Activated CD4-positive, alpha-beta T cell treated with anti-CD3 and anti-CD28 coated beads, Interleukin-2, amount 50 U/mL, for 48 hours (primary cell): Measurements from ENCODE around the gene LPIN1.
"Not testable (repeated sequence)": the region's sequence is repeated elsewhere in the genome, so short reads cannot be mapped to it uniquely, and the experiment has no call there.

Source experiments
- DNase-seq, 2 experiments: peaks; one replicate each; pipeline ENCODE4 v3.0.0-alpha.2; 2020

LPIN1 gene

DNA sequence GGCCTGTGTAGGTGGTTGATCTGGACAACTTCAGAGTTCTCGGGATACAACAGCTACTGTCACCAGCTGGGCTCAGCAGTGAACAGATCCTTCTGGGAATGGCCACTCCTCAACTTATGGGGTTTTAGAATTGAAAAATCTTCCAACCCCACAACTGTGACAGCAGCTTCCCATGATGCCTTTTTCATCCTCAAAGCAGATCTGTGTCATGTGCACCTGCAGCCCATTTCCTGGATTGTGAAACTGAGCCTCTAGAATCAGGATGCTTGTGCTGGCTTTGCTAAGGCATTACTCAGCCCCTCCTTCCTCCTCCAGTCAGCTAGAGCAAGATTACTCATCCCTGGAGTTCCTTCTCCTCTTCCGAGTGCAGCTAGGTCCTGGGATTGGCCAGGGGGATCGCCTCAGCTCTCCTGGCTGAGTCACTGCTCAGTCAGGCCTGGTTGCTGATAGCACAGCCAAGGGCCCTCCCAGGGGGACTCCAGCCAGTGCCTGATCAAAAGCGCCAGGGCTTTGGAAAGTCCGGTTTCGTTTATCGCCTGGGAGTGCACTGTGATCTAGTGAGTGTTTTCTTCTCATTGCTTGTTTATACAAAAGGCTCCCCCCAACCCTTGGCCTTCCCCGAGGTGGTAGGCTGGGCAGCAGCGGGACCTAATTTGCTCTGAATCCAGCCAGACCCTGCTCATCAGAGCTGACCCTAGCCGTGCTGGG is 2.4 kb upstream of the LPIN1 start:
- DNase-seq: peak; percentile 83 to 88

DNA sequence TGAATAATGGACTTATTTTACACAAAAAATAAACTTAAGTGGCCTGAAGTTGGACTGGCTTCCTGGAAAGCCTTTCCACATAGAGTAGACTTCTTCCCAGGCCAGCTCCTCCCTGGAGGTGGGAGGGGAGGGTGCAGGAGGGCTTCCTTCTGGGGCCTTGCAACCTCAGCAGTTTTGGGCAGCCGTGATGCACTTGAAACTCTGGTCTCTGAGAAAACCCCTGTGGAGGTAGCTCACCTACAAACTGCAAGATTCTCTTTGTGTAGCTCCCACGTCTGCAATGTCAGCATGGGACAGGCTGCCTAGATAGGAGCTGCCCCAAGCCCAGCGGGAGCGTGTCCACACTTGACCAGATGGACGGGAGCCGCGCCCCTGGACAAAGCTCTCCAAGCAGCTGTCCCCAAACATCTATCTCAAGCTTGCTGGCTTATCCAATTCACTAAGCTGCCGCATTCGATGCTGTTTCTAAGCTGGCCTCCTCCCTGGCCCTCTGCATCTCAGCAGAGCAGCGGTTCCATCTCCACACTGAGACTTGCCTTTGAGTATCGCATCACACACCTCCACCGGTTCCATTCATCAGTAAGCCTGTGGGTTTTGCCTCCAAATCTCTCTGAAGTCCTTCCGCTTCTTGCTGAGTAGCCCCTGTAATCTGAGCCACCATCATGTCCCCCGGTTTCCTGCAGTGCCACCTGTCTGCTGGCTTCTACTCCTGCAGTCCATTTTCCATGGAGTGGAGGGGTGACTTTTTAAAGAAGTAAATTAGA is 1.6 kb upstream of the LPIN1 start:
- DNase-seq: peak in 1 of 2 experiments; percentile 27

DNA sequence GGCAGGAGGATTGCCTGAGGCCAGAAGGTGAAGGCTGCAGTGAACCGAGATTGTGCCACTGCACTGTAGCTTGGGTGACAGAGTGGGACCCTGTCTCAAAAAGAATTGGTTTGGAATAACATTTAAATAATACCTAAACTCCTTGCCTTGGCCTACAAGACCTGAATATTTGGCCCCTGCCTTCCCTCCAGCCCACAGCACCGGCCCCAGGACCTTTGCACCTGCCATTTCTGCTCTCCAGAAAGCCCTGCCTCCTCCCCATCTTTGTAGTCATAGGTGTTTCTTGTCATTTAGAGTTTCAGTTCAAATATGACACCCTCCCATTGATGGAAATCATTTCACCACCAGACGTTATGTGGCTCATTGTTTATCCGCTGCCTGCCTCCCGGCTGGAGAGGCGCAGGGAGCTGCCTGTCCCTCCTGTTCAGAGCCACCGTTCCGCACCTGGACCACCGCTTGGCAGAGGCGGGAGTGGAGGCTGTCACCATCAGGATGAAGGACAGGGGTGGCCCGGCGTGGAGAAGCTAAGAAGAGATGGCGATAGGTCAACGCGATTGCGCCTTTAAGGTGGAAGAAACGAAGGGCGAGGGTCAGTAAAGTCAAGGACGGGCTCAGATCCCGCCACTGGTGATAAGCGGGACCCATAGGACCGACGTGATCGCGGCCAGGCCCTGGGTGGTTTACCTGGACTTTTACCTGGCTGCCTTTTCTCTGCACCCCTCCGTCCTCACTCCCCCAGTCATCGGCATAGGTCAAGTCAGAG is 638 bp upstream of the LPIN1 start:
- DNase-seq: peak in 1 of 2 experiments; percentile 15

DNA sequence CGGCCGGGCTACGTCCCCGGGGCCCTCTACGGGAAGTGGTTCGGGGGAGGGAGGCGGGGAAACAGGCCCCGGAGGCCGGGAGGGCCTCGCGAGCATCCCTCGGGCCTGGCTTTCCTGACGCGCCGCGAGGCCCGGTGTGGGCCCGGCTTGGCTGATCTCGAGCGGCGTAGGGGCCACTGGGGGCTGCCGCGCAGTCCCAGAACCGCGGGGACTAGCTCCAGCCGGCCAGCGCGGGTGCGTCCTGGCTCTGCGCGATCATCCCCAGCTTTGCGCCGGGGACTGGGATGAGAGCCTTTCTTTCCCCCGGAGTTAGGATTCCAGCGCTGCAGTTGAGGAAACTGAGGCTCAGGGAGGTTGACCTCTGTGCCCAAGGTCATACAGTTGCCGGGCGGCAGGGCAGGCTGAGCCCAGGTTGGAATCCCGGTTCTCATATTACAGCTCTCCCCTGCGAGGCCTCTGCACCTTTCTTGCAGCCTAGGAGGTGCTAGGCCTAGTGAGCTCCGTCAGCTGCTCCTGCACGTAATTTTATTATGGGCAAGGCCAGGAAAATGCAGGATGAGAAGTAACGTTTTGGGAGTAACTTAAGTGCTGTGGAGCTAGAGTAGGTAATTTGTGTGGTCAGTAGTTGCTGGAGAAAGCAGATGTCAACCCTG is 501 bp downstream of the LPIN1 start:
- DNase-seq: peak in 1 of 2 experiments; percentile 42

DNA sequence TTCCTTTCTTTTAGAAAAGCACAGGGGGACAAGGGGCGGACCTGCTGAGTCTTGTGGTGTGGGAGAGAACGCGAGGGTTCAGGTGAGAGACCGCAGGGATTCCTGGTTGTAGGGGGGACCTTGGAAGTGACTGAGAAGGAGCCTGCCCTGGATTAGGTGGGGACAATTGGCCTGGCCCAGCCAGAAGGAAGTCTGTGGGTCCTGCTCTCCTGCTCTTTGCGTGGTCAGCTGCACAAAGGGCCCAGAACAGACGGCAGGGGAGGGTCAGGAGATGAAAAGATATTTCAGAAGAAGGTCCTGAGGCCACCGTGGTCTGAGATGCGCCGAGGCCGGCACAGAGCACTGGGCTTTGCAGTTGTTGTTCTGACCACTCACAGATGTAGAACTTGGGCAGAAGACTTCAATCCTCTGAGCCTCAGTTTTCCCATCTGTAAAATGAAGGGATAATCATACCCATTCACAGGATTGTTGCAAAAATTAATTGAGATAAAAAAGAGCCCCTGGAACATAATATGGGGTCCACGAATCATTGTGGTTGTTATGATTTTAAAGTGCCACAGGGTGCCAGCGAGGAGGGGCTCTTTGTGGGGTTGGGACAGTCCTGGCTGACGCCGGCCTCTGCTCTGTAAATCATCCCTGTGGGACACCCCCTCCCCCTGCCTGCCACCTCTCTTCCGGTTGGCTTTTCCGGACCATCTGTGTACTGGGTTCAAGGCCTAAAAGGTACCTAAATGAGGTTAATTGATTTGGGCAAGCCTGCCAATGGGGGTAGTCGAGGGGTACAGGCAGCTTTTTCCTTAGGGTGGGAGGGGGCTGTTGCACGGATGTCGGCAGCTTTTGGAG is 1.8 kb downstream of the LPIN1 start:
- DNase-seq: peak in 1 of 2 experiments; percentile 43

DNA sequence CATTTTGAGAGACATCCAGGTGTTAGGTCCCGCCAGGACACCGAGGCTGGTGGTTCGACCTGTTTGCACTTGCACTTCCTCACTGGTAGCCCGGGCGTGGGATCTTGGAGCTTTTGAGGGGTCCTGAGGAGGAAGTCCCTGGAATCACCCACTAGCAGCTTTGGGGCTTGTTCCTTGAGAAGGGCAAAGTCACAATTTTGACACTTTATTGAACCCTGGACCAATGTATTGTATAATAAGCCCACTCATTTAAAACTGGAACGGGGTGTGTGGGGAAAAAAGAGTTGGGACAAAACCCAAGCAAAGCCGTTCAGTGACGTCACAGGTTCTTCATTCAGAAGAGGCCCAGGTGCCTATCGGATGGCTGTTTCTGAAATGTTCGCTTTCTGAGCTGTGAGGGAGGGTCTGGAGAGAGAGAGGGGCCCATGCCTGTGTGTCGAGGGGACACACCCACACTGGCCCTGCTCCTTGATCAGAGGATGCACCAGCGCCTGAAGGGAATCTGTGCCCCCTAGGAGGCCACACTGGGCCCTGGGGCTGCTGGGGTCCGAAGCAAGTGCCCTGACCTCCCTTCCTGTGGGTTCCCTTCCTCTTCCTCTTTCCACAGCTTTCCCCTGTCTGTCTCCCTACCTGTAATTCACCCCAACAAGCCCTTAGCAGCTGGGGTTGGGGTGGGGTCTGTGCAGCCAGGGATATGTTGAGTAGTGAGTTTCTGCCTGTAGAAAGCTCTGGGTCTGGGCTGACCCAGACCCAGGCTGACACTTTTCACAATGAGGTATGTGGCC is 2.6 kb downstream of the LPIN1 start:
- DNase-seq: peak in 1 of 2 experiments; percentile 8

DNA sequence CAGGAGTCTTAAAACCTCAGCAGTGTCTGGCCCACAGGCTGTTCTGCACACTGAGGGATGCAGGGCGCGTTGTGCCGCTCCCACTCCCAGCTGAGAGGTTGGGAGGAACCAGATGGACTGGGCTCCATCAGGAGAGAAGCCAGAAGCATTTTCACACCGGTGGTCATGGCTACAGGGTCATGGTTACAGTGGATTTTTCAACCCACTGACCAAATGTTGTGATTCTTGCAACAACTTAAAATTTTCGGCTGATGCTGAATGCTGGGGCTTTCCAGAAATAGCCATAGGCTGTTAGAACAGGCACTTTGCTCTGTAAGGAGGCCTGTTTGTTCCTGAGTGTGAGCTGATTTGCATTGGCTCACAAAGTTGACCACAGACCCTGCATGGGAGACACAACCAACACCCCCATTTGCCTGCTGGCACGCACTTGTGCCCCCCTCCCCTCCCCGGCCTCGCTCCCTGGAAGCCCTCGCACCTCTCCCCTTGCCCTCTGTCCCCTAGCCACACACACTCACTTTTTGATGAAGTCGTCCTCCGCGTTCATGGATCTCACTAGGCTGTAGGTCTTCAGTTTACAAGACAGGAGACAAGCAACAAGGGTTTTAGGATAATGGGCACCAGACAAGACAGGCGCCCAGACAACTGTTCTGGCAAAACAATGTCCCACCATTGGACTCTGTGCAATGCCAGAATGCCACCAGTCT is 3.4 kb downstream of the LPIN1 start:
- DNase-seq: peak in 1 of 2 experiments; percentile 16

DNA sequence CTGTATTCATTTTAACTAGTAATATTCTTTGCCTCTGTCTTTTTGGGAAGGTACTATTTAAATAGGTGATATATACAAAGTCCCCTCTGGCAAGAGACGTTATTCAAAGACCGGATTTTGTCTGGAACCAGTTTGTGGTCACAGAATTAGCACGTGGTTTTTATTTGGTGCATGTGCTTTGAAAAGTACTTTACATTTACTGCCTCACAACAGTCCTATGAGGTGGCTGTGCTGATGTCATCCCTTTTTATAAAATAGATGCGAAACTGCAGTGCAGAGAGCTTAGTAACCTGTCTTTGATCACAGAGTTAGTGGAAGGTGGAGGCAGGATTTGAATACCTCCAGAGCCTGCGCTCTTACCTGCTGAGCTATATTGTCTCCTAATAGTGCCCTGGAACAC is 4.0 kb downstream of the LPIN1 start:
- DNase-seq: peak in 1 of 2 experiments; percentile 31

DNA sequence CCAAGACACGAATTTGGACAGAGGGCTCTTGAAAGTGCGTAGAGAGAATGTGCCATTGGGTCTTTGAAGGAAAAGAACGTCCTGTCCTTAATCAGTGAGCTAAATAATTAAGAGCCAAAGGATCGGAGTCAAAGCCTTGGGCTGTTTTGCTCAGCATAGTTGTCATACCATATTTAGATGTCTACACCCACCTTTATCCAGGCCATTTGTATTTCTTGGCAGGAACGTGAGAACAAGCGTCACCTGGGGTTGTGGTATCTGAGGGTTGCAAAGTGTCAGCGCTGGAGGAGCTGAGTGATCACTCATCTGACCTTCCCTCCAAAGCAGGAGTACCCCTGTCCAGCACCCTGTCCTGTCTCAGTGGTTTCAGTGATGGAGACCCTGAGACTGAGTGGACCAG is 4.5 kb downstream of the LPIN1 start:
- peak in 1 of 2 experiments; percentile 31 for DNase-seq

DNA sequence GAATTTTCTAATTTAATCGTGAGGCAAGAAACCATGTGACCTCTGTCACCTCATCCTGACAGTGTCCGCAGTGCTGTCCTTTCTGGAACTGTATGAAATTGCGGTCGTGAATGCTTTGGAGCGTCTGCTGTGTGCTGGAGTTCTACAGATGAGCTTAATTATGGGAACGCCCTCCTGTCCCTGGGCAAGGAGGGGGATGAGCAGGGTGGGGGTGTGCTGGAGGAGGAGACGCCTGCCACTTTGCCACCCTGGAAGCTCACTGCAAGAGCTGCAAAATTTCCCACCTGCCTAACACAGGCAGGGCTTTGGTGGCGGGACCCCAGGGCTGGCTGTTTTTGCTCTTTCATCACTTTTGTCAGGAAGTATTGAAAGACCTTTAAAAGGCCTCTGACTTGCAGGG is 6.5 kb downstream of the LPIN1 start:
- no peak for DNase-seq

DNA sequence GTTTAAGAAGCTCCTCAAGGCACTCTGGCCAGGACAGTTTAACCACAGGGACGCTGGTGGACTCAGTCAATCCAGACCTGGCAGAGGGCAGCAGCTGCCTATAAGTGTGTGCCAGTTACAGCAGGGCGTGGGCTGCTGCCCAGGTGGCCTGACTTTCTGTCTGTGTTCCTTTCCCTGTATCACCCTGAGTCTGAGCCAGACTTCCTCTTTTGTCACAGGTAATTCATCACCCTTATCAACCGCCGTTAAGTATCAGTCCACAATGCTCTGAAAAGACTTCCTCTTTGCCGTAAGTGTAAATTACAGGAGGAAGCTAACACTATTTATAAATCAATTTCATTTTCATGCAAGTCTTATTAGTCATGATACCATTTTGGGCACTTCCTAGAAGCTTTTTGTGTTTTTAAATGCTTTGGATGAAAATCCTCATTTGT is 7.0 kb downstream of the LPIN1 start:
- DNase-seq: no peak

DNA sequence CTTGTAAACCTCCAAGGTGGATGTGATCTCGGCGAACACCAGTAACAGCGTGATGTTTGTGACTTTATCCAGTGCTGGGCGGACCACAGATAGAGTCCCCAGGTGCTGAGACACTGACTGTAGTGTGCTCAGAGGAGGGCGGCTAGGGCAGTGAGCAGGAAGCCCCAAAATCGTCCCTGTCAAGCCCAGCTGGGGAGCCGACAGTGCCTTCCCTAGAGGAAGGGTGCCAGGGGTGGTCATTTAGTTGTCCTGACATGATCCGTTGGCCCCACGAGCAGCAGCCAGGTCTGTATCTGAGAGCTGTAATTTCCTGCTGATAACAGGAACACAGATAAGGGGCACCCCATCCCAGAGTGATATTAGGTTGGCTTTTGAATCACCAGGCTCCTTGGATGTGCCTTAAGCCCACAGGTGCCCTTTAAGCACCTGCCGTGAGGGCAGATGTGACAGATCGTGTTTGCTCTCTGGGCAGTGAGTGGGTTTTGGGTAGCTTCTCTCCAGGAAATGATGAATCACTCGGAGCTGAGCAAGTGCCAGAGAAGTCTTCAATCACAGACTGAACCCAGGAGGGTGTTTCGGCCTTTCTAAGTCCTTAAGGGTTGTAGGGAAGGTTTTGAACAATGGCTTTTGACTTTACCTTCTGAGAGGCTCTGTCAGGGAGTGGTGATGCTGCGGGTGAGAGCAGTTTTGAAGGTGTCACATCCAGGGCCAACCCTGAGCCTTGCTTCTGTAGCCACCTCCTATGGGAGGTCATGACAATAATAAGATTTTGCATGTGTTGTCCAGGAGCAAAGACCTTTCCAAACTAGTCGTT is 7.7 kb downstream of the LPIN1 start:
- DNase-seq: peak; percentile 66 to 75

DNA sequence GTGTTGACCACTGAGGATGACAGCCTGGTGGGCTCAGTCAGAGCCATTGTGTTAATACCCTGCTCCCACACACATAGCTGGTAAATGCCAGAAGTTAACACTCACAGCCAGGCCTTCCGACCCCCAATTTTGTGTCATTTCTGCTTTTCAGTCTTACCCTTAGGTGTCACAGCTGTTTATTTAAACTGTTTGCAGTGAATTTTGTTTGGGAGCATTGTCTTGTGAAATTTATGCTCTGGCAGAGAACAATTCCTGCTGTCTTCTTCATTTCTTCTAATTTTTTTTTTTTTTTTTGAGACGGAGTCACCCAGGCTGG is 8.2 kb downstream of the LPIN1 start:
- no peak for DNase-seq

DNA sequence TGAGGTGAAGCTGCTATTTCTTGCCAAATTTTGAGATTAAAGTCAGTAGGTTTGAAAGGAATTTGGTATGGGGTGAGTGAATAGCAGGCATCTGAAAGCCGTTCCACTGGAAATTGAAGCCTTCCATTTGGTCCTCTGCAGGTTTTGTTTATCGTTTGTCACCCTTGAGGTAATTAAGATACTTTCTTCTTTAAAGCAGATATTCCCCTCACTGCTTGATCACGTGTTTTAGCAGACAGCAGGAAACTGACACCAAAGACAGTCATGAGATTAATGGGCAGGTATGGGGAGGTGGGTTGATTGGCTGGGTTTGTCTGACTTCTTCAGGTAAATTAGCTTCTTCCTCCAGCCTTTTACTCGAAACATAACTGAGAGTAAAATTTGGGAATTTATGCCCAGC is 10.7 kb downstream of the LPIN1 start:
- DNase-seq: no peak

DNA sequence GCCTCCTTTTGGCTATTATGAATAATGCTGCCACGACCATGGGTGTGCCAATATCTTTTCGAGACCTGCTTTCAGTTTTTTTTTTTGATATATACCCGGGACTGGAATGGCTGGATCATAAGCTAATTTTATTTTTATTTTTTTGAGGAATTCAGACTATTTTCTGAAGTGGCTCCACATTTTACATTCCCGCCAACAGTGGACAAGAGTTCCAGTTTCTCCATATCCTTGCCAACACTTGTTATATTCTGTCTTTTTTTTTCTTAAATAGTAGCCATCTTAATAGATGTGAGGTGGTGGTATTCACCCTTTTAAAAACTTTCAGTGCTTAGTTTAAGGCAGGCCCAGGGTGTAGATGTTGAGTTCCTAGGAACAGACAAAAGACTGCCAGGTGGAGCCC is 11.8 kb downstream of the LPIN1 start:
- no peak for DNase-seq

DNA sequence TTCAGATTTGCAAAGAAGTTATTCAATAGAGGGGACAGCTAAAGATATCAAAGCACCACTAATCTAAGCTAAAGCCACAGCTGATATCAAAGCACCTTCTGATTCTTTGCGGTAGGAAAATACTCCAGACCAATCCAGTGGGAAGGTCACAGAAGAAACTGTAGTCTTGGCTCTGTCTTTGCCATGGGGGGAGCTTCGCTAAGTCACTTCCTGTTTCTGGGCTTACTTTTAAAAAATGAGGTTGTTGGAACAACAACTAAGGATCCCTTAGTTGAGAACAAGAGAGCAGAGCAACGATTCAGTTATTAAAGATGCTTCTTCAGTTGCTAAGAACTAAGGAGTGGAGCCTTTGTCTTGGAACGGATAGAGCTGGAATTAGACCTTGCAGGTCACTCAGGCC is 12.2 kb downstream of the LPIN1 start:
- DNase-seq: no peak

DNA sequence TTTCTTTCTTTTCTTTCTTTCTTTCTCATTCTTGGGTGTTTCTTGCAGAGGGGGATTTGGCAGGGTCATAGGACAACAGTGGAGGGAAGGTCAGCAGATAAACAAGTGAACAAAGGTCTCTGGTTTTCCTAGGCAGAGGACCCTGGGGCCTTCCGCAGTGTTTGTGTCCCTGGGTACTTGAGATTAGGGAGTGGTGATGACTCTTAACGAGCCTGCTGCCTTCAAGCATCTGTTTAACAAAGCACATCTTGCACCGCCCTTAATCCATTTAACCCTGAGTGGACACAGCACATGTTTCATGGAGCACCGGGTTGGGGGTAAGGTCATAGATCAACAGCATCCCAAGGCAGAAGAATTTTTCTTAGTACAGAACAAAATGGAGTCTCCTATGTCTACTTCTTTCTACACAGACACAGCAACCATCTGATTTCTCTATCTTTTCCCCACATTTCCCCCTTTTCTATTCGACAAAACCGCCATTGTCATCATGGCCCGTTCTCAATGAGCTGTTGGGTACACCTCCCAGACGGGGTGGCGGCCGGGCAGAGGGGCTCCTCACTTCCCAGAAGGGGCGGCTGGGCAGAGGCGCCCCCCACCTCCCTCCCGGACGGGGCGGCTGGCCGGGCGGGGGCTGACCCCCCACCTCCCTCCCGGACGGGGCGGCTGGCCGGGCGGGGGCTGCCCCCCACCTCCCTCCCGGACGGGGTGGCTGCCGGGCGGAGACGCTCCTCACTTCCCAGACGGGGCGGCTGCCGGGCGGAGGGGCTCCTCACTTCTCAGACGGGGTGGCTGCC is 12.9 kb downstream of the LPIN1 start:
- not testable (repeated sequence) for DNase-seq

DNA sequence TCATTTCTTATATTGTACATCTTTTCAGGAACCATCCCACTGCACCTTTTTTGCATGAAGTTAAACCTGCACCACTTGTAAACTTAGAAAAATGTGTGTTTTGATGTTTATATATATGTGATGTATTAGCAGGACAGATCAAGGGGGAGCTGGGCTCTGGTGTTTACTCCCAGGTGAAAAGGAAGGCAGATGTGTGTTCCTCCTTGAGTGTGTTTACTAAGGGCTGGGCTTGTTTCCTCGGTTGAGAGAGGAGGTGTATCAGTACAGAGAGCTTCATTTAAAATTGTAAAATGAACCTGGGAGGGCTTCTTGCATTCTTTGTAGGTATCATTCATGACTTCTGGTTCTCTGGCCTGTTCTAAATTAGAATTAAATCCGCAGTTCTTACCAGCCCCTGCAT is 14.8 kb downstream of the LPIN1 start:
- no peak for DNase-seq

DNA sequence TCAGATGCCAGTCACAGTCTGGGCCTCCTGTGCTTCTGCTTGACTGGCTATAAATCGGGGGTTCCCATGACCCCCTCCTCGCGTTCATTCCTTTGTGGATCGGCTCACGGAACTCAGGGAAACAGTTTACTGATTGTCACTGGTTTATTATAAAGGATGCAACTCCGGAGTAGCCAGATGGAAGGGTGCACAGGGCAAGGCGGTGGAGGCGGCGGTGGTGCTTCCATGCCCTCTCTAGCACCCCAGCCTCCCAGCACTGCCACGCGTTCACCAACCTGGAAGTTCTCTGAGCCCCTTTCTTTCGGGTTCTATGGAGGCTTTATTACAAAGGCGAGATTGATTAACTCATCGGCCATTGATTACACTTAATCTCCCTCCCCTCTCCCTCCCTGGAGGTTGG is 15.6 kb downstream of the LPIN1 start:
- no peak for DNase-seq
